ENCODE results near the gene PPM1H.

DNA sequence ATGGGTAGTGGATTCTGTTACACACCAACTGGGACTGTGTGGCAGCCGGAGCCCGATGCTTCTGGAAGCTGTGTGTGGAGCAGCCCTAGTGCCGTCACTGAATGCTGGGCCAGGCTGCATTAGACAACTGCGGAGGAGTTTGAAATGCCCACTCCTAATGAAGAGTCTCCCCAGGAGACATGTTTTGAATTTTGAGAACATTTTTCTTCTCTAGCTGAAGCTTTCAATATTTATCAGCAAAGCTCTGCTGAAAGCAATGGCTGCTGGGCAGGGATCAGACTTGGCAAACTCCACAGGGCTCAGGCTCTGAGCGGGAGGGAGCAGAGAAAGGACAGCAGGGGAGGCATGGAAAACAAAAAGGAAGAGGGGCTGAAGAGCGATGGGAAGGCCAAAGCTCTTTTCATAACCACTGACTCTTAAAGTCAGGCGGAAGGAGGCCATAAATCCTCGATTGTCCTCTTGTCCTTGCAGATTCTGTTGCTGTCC is 279.2 kb downstream of the PPM1H start:
- TF ChIP-seq POLR2A (IDR thresholded peaks at IDR 0.05; ENCODE audit: low read length) (no peak), GATA1 (IDR thresholded peaks at IDR 0.05; ENCODE audit: low read depth, low read length) (no peak)
